ENCODE measurements around the gene ALG13. TPM values are rescaled to one million over a fixed set of nuclear protein-coding genes. Genes with fewer than 3 reads are reported as not detected.
"Not testable (repeated sequence)": the region's sequence is repeated elsewhere in the genome, so short reads cannot be mapped to it uniquely, and the experiment has no call there.

ALG13 gene
- 10 to 100 TPM; 20.9 to 25.8 (median 23.5) TPM for total RNA-seq
- 14.8 TPM for polyA plus RNA-seq
- long read RNA-seq, donor 1, partial matches to known transcripts = 0 of 6 reads
- long read RNA-seq, donor 1, other reads (novel, unspliced or antisense) = 4 of 6 reads
- long read RNA-seq, donor 2, full-length matches to known transcripts = 2 of 3 reads
- long read RNA-seq, donor 2, partial matches to known transcripts = 0 of 3 reads
- long read RNA-seq, donor 2, other reads (novel, unspliced or antisense) = 1 of 3 reads
- long read RNA-seq, donor 3, full-length matches to known transcripts = 11 of 16 reads
- long read RNA-seq, donor 3, partial matches to known transcripts = 3 of 16 reads
- long read RNA-seq, donor 3, other reads (novel, unspliced or antisense) = 2 of 16 reads
- long read RNA-seq, donor 4, partial matches to known transcripts = 0 of 3 reads
- long read RNA-seq, donor 4, other reads (novel, unspliced or antisense) = 2 of 3 reads

GRCh38 chrX:111680988-111681779 lies at the start of gene ALG13:
ALG13 (plus strand) TSS chrX:111681170; CDS start chrX:111681219, 49 bp downstream.
- ATAC-seq = peak; percentile 99
- intact Hi-C loops (cut with DNase I) = no loop called here
- peak; percentile 93 to 95 (median 95) for DNase-seq
- under 1% methylated on average over 67 of the region's 69 CpGs for WGBS
- H3K9me3 ChIP-seq (ENCODE audit: control insufficient read depth, low read length) = no peaks in the 10 kb centered on the region
- peak within 1 kb of the TSS; percentile 55 for H3K4me3 ChIP-seq (ENCODE audit: low read length)
- H3K27ac ChIP-seq (ENCODE audit: low read length) = peak within 1 kb of the TSS; percentile 99
- H3K4me1 ChIP-seq (ENCODE audit: control insufficient read depth, insufficient read depth, low read length) = no peaks in the 10 kb centered on the region
- H3K27me3 ChIP-seq (ENCODE audit: control insufficient read depth, insufficient read depth) = no peaks in the 10 kb centered on the region

DNA sequence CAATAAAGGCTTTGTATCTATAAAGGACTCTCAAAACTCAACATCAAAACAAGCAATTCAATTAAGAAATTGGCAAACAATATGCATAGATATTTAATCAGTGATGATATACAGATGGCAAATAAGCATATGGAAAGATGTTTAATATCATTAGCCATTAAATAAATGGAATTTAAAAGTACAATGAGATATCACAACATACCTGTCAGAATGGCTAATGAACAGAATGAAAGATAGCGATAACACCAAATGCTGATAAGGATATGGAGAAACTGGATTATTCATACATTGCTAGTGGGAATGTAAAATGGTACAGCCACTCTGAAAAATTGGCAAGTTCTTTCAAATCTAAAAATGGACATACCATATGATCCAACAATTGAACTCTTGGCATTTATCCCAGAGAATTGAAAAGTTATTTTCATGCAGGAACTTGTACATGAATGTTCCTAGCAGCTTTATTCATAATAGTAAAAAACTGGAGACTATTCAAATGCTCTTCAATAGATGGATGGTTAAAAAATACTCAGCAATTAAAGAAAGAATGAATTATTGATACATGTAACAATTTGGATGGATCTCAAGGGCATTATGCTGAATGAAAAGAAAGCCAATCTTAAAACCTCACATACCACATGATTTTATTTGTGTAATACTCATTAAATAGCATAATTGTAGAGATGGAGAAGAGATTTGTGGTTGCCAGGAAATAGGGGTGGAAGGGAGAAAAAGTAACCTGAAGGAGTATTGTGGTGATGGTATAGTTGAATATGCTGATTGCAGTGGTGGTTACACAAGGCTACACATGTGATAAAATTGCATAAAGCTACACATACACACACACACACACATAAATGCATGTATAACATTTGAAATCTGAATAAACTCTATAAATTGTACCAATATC lies 45.9 kb upstream of the ALG13 start:
- DNase-seq (no peak), ATAC-seq (no peak)
- Histone ChIP-seq H3K4me1 (ENCODE audit: control insufficient read depth, insufficient read depth, low read length) (no peaks in the 10 kb centered on the region), H3K27ac (ENCODE audit: low read length) (no peak overlapping the region), H3K27me3 (ENCODE audit: control insufficient read depth, insufficient read depth) (no peaks in the 10 kb centered on the region), H3K4me3 (ENCODE audit: low read length) (no peak overlapping the region), H3K9me3 (ENCODE audit: control insufficient read depth, low read length) (no peaks in the 10 kb centered on the region)
- intact Hi-C loops (cut with DNase I) = no loop called here
- WGBS = 44% methylated on average over 1 of the region's 1 CpG

- intact Hi-C loops (cut with DNase I) = no loop called here
- no peak overlapping the region for H3K4me3 ChIP-seq (ENCODE audit: low read length)
- ATAC-seq = no peak
Measured at GRCh38 chrX:111641969-111642368, 39.0 kb upstream of the ALG13 start.

GRCh38 chrX:111645165-111645564 lies 35.8 kb upstream of the ALG13 start:
- H3K4me1 ChIP-seq (ENCODE audit: control insufficient read depth, insufficient read depth, low read length); H3K27me3 ChIP-seq (ENCODE audit: control insufficient read depth, insufficient read depth); H3K27ac ChIP-seq (ENCODE audit: low read length); H3K4me3 ChIP-seq (ENCODE audit: low read length); DNase-seq; ATAC-seq; intact Hi-C loops (cut with DNase I); H3K9me3 ChIP-seq (ENCODE audit: control insufficient read depth, low read length): not testable (repeated sequence)
- 54% methylated on average over 3 of the region's 3 CpGs for WGBS

More at GRCh38 chrX:111641969-111642368, 39.0 kb upstream of the ALG13 start:
- DNase-seq = no peak
- Histone ChIP-seq H3K9me3 (ENCODE audit: control insufficient read depth, low read length) (no peaks in the 10 kb centered on the region), H3K27ac (ENCODE audit: low read length) (no peak overlapping the region), H3K4me1 (ENCODE audit: control insufficient read depth, insufficient read depth, low read length) (no peaks in the 10 kb centered on the region), H3K27me3 (ENCODE audit: control insufficient read depth, insufficient read depth) (no peaks in the 10 kb centered on the region)
- WGBS = 90% methylated on average over 3 of the region's 3 CpGs

- Histone ChIP-seq H3K4me1 (ENCODE audit: control insufficient read depth, insufficient read depth, low read length) (no peaks in the 10 kb centered on the region), H3K27ac (ENCODE audit: low read length) (no peak overlapping the region), H3K4me3 (ENCODE audit: low read length) (no peak overlapping the region), H3K27me3 (ENCODE audit: control insufficient read depth, insufficient read depth) (no peaks in the 10 kb centered on the region), H3K9me3 (ENCODE audit: control insufficient read depth, low read length) (no peaks in the 10 kb centered on the region)
- intact Hi-C loops (cut with DNase I) = no loop called here
- ATAC-seq = no peak
- no peak for DNase-seq
Measured at GRCh38 chrX:111645607-111646006, 35.4 kb upstream of the ALG13 start.

DNA sequence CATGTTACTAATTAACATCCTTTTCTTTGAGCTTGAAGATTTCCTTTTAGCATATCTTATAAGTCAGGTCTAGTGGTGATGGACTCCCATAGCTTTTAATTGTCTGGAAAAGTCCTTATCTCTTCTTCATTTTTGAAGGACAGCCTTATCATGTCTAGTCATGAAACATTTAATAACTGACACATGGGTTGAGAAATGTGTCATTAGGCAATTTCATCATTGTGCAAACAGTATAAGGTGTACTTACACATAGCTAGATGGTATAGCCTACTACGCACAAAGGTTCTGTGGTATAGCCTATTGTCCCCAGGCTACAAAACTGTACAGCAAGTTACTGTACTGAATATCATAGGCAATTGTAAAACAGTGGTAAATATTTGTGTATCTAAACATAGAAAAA lies 34.5 kb upstream of the ALG13 start:
- ATAC-seq = no peak

DNA sequence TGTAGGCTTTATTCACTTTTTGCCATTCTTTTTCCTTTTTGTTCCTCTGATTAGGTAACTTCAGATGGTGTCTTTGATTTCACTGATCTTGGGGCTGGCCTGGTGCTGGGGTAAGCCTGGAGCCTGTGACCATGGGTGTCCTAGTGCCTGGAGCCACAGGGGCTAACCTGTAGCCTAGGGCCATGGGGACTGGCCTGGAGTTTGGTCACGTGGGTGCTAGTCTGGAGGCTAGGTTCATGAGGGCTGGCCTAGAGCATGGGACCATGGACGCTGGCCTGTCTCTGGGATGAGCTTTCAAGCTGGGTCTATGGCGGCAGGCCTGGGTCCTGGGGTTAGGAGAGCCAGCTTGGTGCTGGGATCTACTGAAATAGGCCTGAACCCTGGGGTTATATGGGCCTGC lies 32.2 kb upstream of the ALG13 start:
- intact Hi-C loops (cut with DNase I) = no loop called here

More for the DNA sequence above, 34.5 kb upstream of the ALG13 start:
- no peaks in the 10 kb centered on the region for H3K4me1 ChIP-seq (ENCODE audit: control insufficient read depth, insufficient read depth, low read length)
- no peaks in the 10 kb centered on the region for H3K27me3 ChIP-seq (ENCODE audit: control insufficient read depth, insufficient read depth)
- no peak overlapping the region for H3K4me3 ChIP-seq (ENCODE audit: low read length)
- H3K9me3 ChIP-seq (ENCODE audit: control insufficient read depth, low read length) = no peaks in the 10 kb centered on the region
- no peak overlapping the region for H3K27ac ChIP-seq (ENCODE audit: low read length)
- 89% methylated on average over 1 of the region's 1 CpG for WGBS
- DNase-seq = no peak
- intact Hi-C loops (cut with DNase I) = no loop called here

DNA sequence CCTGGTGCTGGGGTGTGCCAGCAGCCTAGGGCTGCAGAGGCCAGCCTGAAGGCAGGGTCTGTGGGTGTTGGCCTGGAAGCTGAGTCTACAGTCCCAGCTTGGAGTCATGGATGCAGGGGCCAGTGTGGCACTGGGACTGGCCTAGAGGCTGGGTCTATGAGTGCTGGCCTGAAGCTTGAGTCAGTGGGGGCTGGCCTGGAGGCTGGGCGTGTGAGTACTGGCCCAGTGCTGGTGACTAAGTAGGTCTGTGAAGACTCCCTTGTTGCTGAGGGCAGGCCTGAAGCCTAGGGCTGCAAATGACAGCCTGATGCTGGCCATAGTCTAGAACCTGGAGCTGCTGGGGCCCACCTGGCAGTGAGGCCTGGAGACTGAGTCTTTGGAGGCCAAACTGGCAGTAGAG lies 31.3 kb upstream of the ALG13 start:
- Histone ChIP-seq H3K27ac (ENCODE audit: low read length) (no peak overlapping the region), H3K27me3 (ENCODE audit: control insufficient read depth, insufficient read depth) (no peaks in the 10 kb centered on the region), H3K9me3 (ENCODE audit: control insufficient read depth, low read length) (no peaks in the 10 kb centered on the region), H3K4me1 (ENCODE audit: control insufficient read depth, insufficient read depth, low read length) (no peaks in the 10 kb centered on the region), H3K4me3 (ENCODE audit: low read length) (no peak overlapping the region)
- no peak for ATAC-seq
- DNase-seq = no peak
- intact Hi-C loops (cut with DNase I) = no loop called here
- 100% methylated on average over 1 of the region's 1 CpG for WGBS

More for the DNA sequence above, 32.2 kb upstream of the ALG13 start:
- Histone ChIP-seq H3K9me3 (ENCODE audit: control insufficient read depth, low read length) (no peaks in the 10 kb centered on the region), H3K27me3 (ENCODE audit: control insufficient read depth, insufficient read depth) (no peaks in the 10 kb centered on the region), H3K4me1 (ENCODE audit: control insufficient read depth, insufficient read depth, low read length) (no peaks in the 10 kb centered on the region), H3K4me3 (ENCODE audit: low read length) (no peak overlapping the region), H3K27ac (ENCODE audit: low read length) (no peak overlapping the region)
- WGBS = 92% methylated on average over 3 of the region's 3 CpGs
- no peak for ATAC-seq
- DNase-seq = no peak

DNA sequence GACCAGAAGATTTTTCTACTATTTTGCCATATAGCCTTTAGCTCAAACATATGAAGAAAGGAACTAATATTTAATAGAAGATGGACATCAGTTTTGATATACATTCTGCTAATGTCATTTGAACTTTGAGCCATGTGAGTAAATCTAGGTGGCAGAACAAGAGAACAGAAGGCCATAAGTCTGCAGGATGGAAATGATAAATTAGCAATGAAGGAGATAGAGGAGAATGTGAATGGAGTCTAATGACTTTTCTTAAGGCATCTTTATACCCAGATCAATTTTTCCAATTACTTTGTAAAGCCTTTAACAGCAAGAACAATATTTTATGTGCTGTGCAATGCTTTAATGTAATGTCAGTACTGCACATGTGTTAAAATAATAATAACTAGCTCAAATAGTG lies 30.1 kb upstream of the ALG13 start:
- Histone ChIP-seq H3K4me3 (ENCODE audit: low read length) (no peak overlapping the region), H3K27me3 (ENCODE audit: control insufficient read depth, insufficient read depth) (no peaks in the 10 kb centered on the region), H3K4me1 (ENCODE audit: control insufficient read depth, insufficient read depth, low read length) (no peaks in the 10 kb centered on the region), H3K27ac (ENCODE audit: low read length) (no peak overlapping the region), H3K9me3 (ENCODE audit: control insufficient read depth, low read length) (no peaks in the 10 kb centered on the region)
- no peak for DNase-seq
- ATAC-seq = no peak
- intact Hi-C loops (cut with DNase I) = no loop called here

DNA sequence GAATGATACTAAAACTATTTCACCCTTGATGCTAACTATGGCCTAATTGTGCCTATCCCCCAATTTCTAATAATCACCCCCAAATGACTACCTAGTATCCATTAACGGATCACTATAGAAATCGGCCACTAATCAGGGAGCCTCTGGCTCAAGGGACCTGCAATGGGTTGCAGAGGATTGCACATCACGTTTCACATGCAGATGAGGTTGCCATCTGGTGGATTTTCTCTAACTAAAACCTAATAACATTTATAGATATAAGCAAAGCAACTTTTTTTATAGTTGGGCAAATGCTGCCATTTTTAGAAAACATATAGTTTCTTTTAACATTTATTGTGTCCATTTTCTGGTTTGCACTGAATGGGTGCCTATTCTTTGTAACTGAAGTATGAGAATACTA lies 28.3 kb upstream of the ALG13 start:
- Histone ChIP-seq H3K27ac (ENCODE audit: low read length) (no peak overlapping the region), H3K4me3 (ENCODE audit: low read length) (no peak overlapping the region), H3K9me3 (ENCODE audit: control insufficient read depth, low read length) (no peaks in the 10 kb centered on the region), H3K27me3 (ENCODE audit: control insufficient read depth, insufficient read depth) (no peaks in the 10 kb centered on the region), H3K4me1 (ENCODE audit: control insufficient read depth, insufficient read depth, low read length) (no peaks in the 10 kb centered on the region)
- no peak for DNase-seq
- WGBS = 28% methylated on average over 3 of the region's 3 CpGs
- no peak for ATAC-seq
- intact Hi-C loops (cut with DNase I) = no loop called here

All from right cardiac atrium (tissue), 5 donors.